HAP-1 (cell line): Measurements from ENCODE around the gene KCNJ11.
A peak's percentile ranks its signal among the peaks of the same experiment; 100 is the strongest.

ENCODE experiments used
- DNase-seq, 2 experiments: peaks; one replicate each; pipeline ENCODE4 v3.0.0-alpha.2; 2016 to 2020; ENCODE audit warnings: low spot score in 2 of 2
- H3K27me3 ChIP-seq: fragments of 250-450 bp; sonication (Bioruptor Pico); 2 replicates; pipeline ENCODE4 v1.5.1; 2020; ENCODE audit warnings: low read depth, mild to moderate bottlenecking, moderate library complexity
- H3K36me3 ChIP-seq: fragments of 250-450 bp; sonication (Bioruptor Pico); replicated peaks from 2 replicates; pipeline ENCODE4 v1.5.1; 2020; ENCODE audit warnings: mild to moderate bottlenecking
- H3K4me1 ChIP-seq: fragments of 250-450 bp; sonication (Bioruptor Pico); 2 replicates; pipeline ENCODE4 v1.5.1; 2020; ENCODE audit warnings: mild to moderate bottlenecking
- H3K4me3 ChIP-seq: fragments of 250-450 bp; sonication (Bioruptor Pico); 2 replicates; pipeline ENCODE4 v1.5.1; 2020; ENCODE audit warnings: mild to moderate bottlenecking, moderate library complexity
- H3K9me3 ChIP-seq: fragments of 250-450 bp; sonication (Bioruptor Pico); 2 replicates; pipeline ENCODE4 v1.5.1; 2020; ENCODE audit warnings: mild to moderate bottlenecking, moderate library complexity
- in situ Hi-C: fragments of 300-500 bp; cut with MboI; formaldehyde crosslinking; loops from 3 replicates; pipeline ENCODE4 v1.14.3; 2020; ENCODE audit warnings: low sequenced_read_pairs, inconsistent platforms, mixed read lengths

Gene KCNJ11

DNA sequence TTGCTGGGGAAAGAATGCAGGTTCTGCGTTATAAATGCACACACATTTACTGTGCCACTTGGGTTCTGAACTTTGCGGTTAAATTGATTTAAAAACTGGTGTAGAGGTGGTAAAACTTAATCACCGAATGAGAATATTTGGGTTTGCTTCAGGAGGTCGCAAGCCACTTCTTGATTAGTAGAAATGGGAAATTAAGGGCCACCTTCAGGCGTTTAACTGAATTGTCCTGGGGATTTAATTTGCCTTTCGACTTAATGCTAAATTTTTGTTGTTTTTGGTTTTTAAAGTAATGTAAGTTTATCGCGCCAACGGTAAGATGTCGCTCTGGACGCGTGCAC lies 37.3 kb downstream of the KCNJ11 start:
- no peaks in the 10 kb centered on the region for H3K36me3 ChIP-seq
- DNase-seq, result no peak
- H3K4me3 ChIP-seq, result peak overlapping the region; percentile 41
- no peaks in the 10 kb centered on the region for H3K9me3 ChIP-seq
- H3K27me3 ChIP-seq, result no peaks in the 10 kb centered on the region
- in situ Hi-C loops, result no loop called here
- peaks cover 10% of the 10 kb centered on the region for H3K4me1 ChIP-seq

DNA sequence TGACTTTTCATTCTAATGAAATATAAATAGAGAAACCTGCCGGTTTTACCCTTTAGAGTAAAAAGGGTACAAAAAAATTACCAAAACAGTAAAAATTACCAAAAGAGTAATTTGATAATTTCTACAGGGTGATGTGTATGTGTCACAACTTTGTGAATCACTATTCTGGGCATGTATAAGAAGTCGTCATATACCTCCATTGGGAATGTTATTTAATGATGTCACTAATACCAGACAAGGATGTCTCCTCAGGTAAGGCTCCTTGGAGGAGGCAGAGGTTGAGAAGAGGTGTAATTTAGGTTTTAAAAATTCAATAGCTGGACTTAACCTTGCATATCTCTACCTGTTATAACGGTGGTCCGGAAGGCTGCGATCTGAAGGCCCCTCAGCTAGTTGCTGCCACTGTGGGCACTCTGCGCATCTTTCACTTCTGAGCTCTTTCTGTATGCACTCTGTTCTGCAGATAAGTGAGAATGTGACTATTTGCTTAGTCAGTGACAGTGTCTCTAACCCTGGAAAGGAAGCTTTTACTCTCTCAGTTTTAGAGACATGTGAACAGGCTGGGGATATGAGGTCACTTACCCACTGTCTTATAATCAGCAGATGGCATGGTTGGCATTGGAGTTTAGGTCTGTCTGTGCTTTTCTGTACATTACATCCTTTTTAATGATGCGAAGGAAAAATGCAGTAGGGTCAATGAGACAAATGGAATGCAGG lies 37.8 kb downstream of the KCNJ11 start:
- in situ Hi-C loops, result no loop called here
- Histone ChIP-seq H3K9me3 (no peaks in the 10 kb centered on the region), H3K4me1 (peaks cover 10% of the 10 kb centered on the region), H3K27me3 (no peaks in the 10 kb centered on the region), H3K36me3 (no peaks in the 10 kb centered on the region), H3K4me3 (no peak overlapping the region)
- DNase-seq, result no peak

DNA sequence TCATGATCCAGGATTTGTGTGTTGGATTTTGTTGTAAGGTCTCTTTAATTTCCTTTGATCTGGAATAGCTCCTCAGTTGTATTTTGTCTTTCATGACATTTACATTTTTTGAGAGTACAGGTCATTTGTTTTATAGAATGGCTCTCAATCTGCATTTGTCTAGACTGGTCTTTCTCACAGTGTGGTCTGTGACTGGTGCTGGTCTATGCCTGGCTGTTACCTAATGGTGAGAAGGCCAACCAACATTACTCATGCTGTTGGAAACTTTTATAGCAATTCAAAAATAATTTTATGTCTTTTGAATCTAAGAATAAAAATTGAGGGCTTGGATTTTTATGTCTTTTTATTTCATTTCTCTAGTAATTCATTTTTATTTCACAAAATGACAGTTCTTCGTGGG lies 40.8 kb downstream of the KCNJ11 start:
- H3K4me1 ChIP-seq, result peaks cover 12% of the 10 kb centered on the region
- H3K9me3 ChIP-seq, result no peaks in the 10 kb centered on the region
- H3K4me3 ChIP-seq, result no peak overlapping the region
- no peaks in the 10 kb centered on the region for H3K36me3 ChIP-seq
- in situ Hi-C loops, result no loop called here
- DNase-seq, result no peak
- H3K27me3 ChIP-seq, result no peaks in the 10 kb centered on the region

DNA sequence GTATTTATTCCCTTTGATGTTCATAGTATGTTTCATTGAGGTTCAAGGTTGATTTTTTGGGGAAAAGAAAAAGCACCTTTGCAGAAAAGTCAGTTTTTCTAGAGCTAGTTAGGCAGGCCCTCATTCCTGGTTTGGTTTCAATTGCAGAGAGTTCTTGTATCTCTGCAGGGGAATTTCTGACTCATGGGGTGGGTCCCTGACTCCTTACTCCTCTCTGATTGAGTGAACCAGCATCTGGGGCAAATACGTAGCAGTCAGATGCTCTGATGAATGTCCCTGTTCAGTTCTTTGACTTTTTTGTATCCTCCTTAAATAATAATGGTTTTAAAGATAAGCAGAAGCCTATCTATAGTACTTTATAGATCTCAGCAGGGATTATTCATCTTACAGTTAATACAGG lies 44.6 kb downstream of the KCNJ11 start:
- no peaks in the 10 kb centered on the region for H3K9me3 ChIP-seq
- no peaks in the 10 kb centered on the region for H3K27me3 ChIP-seq
- H3K4me3 ChIP-seq, result no peak overlapping the region
- in situ Hi-C loops, result no loop called here
- no peak for DNase-seq
- H3K4me1 ChIP-seq, result peaks cover 8% of the 10 kb centered on the region
- no peaks in the 10 kb centered on the region for H3K36me3 ChIP-seq

DNA sequence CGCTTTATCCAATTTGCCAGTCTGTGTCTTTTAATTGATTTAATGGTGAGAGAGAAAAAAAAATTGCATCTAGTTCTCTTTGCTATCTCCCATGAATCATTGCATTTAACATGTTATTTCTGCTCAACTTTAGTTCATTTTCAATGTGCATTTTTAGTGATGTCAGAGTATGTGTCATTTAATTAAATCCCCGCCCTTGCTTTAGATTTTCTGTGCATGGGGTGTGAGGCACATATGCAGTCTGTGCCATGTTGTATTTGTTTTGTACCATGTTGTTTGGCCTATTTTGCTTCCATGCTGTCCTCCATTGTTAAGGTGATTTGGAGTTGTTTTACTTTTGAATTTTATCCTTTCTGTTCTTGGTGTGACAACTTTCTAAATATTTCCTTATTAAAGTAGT lies 45.2 kb downstream of the KCNJ11 start:
- H3K27me3 ChIP-seq, result no peaks in the 10 kb centered on the region
- in situ Hi-C loops, result no loop called here
- no peaks in the 10 kb centered on the region for H3K36me3 ChIP-seq
- no peak overlapping the region for H3K4me3 ChIP-seq
- H3K4me1 ChIP-seq, result peaks cover 8% of the 10 kb centered on the region
- no peaks in the 10 kb centered on the region for H3K9me3 ChIP-seq
- no peak for DNase-seq
